Right lobe of liver (tissue), 6 donors: ENCODE results near the gene ACTL9. TPM values are rescaled to one million over a fixed set of nuclear protein-coding genes. Genes with fewer than 3 reads are reported as not detected.
"Not testable (repeated sequence)": the region's sequence is repeated elsewhere in the genome, so short reads cannot be mapped to it uniquely, and the experiment has no call there.

Experiments
- ATAC-seq, 4 donors: fragments of 200-7000 bp; cut with Tn5 transposase; one replicate each; pipeline ENCODE4 v1.9.1; 2020; ENCODE audit warnings: mild to moderate bottlenecking in 4 of 4, moderate library complexity in 4 of 4
- DNase-seq, 3 donors: peaks; one replicate each; pipeline ENCODE4 v3.0.0-alpha.2; 2020
- H3K27ac ChIP-seq, 3 donors: fragments of 200-600 bp; one replicate each; pipeline ENCODE4 v1.8.0; 2022
- H3K27me3 ChIP-seq, 2 donors: fragments of 200-600 bp; one replicate each; pipeline ENCODE4 v1.8.0; 2022
- H3K36me3 ChIP-seq, 4 donors: fragments of 200-600 bp; sonication (generic) in 1 of 4; one replicate each; pipeline versions ENCODE4 v1.5.1 to v1.8.0; 2017 to 2022; ENCODE audit warnings: control low read depth in 1 of 4
- H3K4me1 ChIP-seq, 4 donors: fragments of 200-600 bp; sonication (generic) in 1 of 4; one replicate each; pipeline versions ENCODE4 v1.5.1 to v1.8.0; 2017 to 2022; ENCODE audit warnings: control low read depth in 1 of 4
- H3K4me3 ChIP-seq, 3 donors: fragments of 200-600 bp; one replicate each; pipeline ENCODE4 v1.8.0; 2022
- H3K9me3 ChIP-seq, 4 donors: fragments of 200-600 bp; sonication (generic) in 1 of 4; one replicate each; pipeline versions ENCODE4 v1.5.1 to v1.8.0; 2017 to 2022; ENCODE audit warnings: control low read depth in 1 of 4
- CTCF ChIP-seq, 4 donors: fragments of 200-600 bp in 3 of 4; fragments of 450-650 bp in 1 of 4; IDR thresholded peaks; one replicate each; pipeline versions ENCODE4 v1.5.1 to v1.8.0; 2016 to 2022; ENCODE audit warnings: antibody characterized with exemption in 4 of 4, mild to moderate bottlenecking in 2 of 4
- POLR2A ChIP-seq: fragments of 450-650 bp; IDR thresholded peaks from one replicate; pipeline ENCODE4 v1.6.1; 2017; ENCODE audit warnings: antibody characterized with exemption, mild to moderate bottlenecking
- WGBS: methylation state at CpG from one replicate; pipeline ENCODE4 v1.1.6; 2018; ENCODE audit warnings: low coverage, low lambda C conversion rate; ENCODE audit not compliant: insufficient coverage; ENCODE audit errors: missing lambda C conversion rate; 5-methylcytosine and 5-hydroxymethylcytosine counted together
- intact Hi-C, 2 donors: fragments of 100-400 bp; cut with DNase I; formaldehyde crosslinking; loops; one replicate each; pipeline versions ENCODE4 v1.11.2 to v1.14.1; 2022
- total RNA-seq, 6 experiments: library from RNA; depleted of rRNA in 2 of 6; stranded (reverse); fragments of >200 nt in 2 of 6; fragmentation: NEBNext Ultra II Directional in 3 of 6; extraction: Animal tissue kit (Norgen Biotek cat#: 25700) in 3 of 6; gene quantifications; one replicate each; pipeline versions ENCODE4 v1.1.0 to v1.2.4, GENCODE V29; 2016 to 2023
- donor health status: DM: no; HTN: yes; CAD: no.
- donor health status: DM: no; HTN: no; CAD: no.
- donor health status: DM: no; HTN: no; CAD: no.
- donor health status: DM: no; HTN: yes; CAD: no.
- donor health status: DM: no; HTN: yes; CAD: no.

The ACTL9 gene
- total RNA-seq, 6 experiments from 2014 or later, result not detected

DNA sequence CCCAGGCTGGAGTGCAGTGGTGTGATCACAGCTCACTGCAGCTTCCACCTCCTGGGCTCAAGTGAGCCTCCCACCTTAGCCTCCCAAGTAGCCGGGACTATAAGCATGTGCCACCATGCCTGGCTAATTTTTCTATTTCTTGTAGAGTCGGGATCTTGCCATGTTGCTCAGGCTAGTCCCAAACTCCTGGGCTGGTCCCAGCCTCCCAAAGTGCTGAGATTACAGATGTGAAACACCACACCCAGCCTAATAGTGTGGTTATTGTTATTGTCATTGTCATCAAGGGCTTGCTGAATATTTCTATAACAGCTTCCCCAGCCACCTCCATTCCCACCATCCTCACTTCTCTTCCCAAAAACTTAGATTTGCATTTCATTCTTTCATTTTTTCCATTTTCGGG, 25.7 kb upstream of the ACTL9 start:
- WGBS, result 40% methylated on average over 3 of the region's 3 CpGs
- H3K4me1 ChIP-seq, result no peaks in the 10 kb centered on the region
- DNase-seq, result no peak
- H3K36me3 ChIP-seq, result no peaks in the 10 kb centered on the region
- no peaks in the 10 kb centered on the region for H3K27me3 ChIP-seq
- H3K27ac ChIP-seq, result no peak overlapping the region
- intact Hi-C loops, result no loop called here
- H3K4me3 ChIP-seq, result no peak overlapping the region
- TF ChIP-seq POLR2A (no peak), CTCF (IDR thresholded peaks at IDR 0.05) (no peak)
- H3K9me3 ChIP-seq, result no peaks in the 10 kb centered on the region
- ATAC-seq, result no peak

DNA sequence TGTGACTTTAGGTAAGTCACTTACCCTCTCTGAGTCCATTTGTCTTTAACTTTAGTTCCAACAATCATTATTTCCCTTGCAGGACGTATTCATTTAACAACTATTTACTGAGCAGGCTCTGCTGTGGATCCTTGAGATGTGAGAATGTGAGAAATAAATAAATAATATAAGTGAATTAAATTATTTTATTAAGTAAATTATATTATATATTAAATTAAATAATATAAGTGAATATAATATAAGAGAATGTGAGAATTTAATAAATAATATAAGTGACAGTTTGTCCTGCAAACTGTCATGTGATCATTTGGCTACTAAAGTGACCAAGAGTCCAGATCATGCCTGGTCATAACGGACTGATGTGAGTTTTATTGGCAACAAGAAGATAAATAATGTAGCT, 23.4 kb upstream of the ACTL9 start:
- intact Hi-C loops, result no loop called here
- no peaks in the 10 kb centered on the region for H3K4me1 ChIP-seq
- no peaks in the 10 kb centered on the region for H3K27me3 ChIP-seq
- TF ChIP-seq CTCF (IDR thresholded peaks at IDR 0.05) (no peak), POLR2A (no peak)
- DNase-seq (no peak), ATAC-seq (no peak)
- no peak overlapping the region for H3K4me3 ChIP-seq
- 26% methylated on average over 2 of the region's 2 CpGs for WGBS
- H3K9me3 ChIP-seq, result no peaks in the 10 kb centered on the region
- H3K27ac ChIP-seq, result no peak overlapping the region
- H3K36me3 ChIP-seq, result no peaks in the 10 kb centered on the region

GRCh38 chr19:8721334-8721733, 22.7 kb upstream of the ACTL9 start, which contains the start of gene OR2Z1:
OR2Z1 (plus strand) TSS chr19:8721634; CDS start chr19:8731029, 9,395 bp downstream.
- Histone ChIP-seq H3K9me3 (no peaks in the 10 kb centered on the region), H3K36me3 (no peaks in the 10 kb centered on the region), H3K27me3 (no peaks in the 10 kb centered on the region), H3K4me3 (no peak within 1 kb of the TSS), H3K4me1 (no peaks in the 10 kb centered on the region), H3K27ac (no peak within 1 kb of the TSS)
- ATAC-seq (no peak), DNase-seq (no peak)
- no CpG with 5 or more reads among the region's 1 CpG for WGBS
- intact Hi-C loops, result no loop called here
- TF ChIP-seq POLR2A, result no peak
- no peak for TF ChIP-seq CTCF (IDR thresholded peaks at IDR 0.05)

DNA sequence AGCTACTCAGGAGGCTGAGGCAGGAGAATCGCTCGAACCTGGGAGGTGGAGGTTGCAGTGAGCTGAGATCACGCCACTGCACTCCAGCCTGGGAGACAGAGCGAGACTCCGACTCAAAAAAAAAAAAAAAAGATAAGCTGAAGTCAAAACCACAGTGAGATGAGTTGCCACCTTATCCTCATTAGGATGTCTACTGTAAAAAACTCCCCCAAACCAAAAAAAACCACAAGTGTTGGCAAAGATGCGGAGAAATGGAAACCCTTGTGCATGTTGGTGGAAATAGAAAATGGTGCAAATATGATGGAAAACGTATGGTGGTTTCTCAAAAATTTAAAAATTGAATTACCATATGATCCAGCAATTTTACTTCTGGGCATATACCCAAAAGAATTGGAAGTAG, 11.7 kb upstream of the ACTL9 start:
- H3K4me1 ChIP-seq, intact Hi-C loops, H3K27me3 ChIP-seq, H3K4me3 ChIP-seq, ATAC-seq, H3K27ac ChIP-seq, H3K36me3 ChIP-seq, H3K9me3 ChIP-seq, DNase-seq: not testable (repeated sequence)
- WGBS, result 59% methylated on average over 2 of the region's 7 CpGs

DNA sequence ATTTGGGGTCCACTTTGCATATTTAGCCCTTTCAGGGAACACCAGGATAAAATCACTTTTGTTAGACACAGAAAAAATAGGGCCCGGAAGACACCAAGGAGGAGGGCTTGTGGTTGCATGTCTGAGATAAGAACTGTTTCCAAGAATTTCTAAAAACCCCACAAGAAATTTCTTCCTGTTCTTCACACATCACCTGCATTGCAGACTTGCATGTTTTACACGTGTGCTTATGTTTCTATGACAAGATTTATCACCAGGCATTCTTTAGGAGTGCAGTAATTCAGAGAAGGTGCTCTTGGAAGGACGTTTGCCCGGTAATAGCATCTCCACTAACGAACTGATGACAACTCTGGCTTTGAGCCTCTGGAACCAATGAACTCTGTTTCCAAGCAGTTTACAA, 7.1 kb upstream of the ACTL9 start:
- intact Hi-C loops, result no loop called here
- TF ChIP-seq POLR2A (no peak), CTCF (IDR thresholded peaks at IDR 0.05) (no peak)
- Histone ChIP-seq H3K27ac (no peak overlapping the region), H3K4me3 (no peak overlapping the region), H3K36me3 (no peaks in the 10 kb centered on the region), H3K27me3 (no peaks in the 10 kb centered on the region), H3K4me1 (no peaks in the 10 kb centered on the region), H3K9me3 (no peaks in the 10 kb centered on the region)
- WGBS, result 31% methylated on average over 5 of the region's 5 CpGs
- ATAC-seq (no peak), DNase-seq (no peak)

DNA sequence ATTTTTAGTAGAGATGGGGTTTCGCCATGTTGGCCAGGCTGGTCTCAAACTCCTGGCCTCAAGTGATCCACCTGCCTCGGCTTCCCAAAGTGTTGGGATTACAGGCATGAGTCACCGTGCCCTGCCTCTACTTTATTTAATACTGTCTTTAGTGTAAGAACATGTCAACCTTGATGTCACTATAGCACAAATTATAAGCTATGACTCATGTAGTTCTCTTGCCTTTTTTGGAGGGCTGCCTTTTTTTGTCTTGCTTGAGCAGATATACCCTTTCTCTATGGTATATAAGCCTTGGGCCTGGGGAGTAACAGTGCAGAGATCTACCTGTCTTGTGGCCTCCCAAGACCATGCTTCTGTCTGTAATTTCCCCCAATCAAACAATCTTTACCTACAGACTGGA, 6.7 kb upstream of the ACTL9 start:
- H3K27me3 ChIP-seq, DNase-seq, intact Hi-C loops, H3K9me3 ChIP-seq, H3K4me1 ChIP-seq, H3K27ac ChIP-seq, ATAC-seq, H3K36me3 ChIP-seq, H3K4me3 ChIP-seq: not testable (repeated sequence)
- WGBS, result 76% methylated on average over 3 of the region's 3 CpGs
